Muscle of leg (tissue), 11 donors: ENCODE results near the gene PKHD1. TPM values are rescaled to one million over a fixed set of nuclear protein-coding genes. Genes with fewer than 3 reads are reported as not detected.

Source experiments
- DNase-seq: peaks from one replicate; pipeline ENCODE4 v3.0.0; 2013
- H3K27ac ChIP-seq: one replicate; pipeline ENCODE4 v1.5.1; 2013; ENCODE audit warnings: mild to moderate bottlenecking, low read length, control low read depth
- H3K27me3 ChIP-seq: one replicate; pipeline ENCODE4 v1.6.1; 2013; ENCODE audit warnings: low read length; ENCODE audit not compliant: control insufficient read depth, insufficient read depth
- H3K36me3 ChIP-seq: one replicate; pipeline ENCODE4 v1.6.1; 2013; ENCODE audit warnings: low read length; ENCODE audit not compliant: control insufficient read depth, insufficient read depth
- H3K4me1 ChIP-seq: one replicate; pipeline ENCODE4 v1.6.1; 2013; ENCODE audit warnings: low read length; ENCODE audit not compliant: control insufficient read depth, insufficient read depth
- H3K4me3 ChIP-seq: one replicate; pipeline ENCODE4 v1.5.1; 2013; ENCODE audit warnings: low read length, control low read depth
- H3K9me3 ChIP-seq: replicated peaks from 2 replicates; pipeline ENCODE4 v1.6.1; 2013; ENCODE audit warnings: low read depth, low read length; ENCODE audit not compliant: control insufficient read depth
- WGBS: methylation state at CpG from one replicate; pipeline ENCODE4 v1.1.5; 2013; ENCODE audit warnings: missing lambda C conversion rate; ENCODE audit not compliant: insufficient coverage; 5-methylcytosine and 5-hydroxymethylcytosine counted together
- polyA plus RNA-seq, 8 donors: library from polyadenylated mRNA; unstranded; fragments of 120-200 nt; gene quantifications; one replicate each; pipeline versions ENCODE4 v1.2.1 to v1.2.3, GENCODE V29; 2013; ENCODE audit warnings: inconsistent platforms in 1 of 8, low replicate concordance in 1 of 8; ENCODE audit not compliant: insufficient read length in 8 of 8, insufficient read depth in 1 of 8
- total RNA-seq: library from RNA; stranded (reverse); fragments of 120-200 nt; gene quantifications from one replicate; pipeline ENCODE4 v1.2.4, GENCODE V29; 2013

The PKHD1 gene
- total and polyA plus RNA-seq, 9 donors, result 2.5 to 11.1 (median 3.6) TPM

- no peaks in the 10 kb centered on the region for H3K9me3 ChIP-seq
Measured at GRCh38 chr6:51585264-51585663, 502.1 kb downstream of the PKHD1 start.

GRCh38 chr6:51584163-51584562, 503.2 kb downstream of the PKHD1 start:
- no peak overlapping the region for H3K27ac ChIP-seq
- no peak overlapping the region for H3K4me3 ChIP-seq
- no peaks in the 10 kb centered on the region for H3K9me3 ChIP-seq
- no CpG with 5 or more reads among the region's 3 CpGs for WGBS
- DNase-seq, result no peak
- H3K27me3 ChIP-seq, result no peaks in the 10 kb centered on the region
- no peaks in the 10 kb centered on the region for H3K4me1 ChIP-seq
- H3K36me3 ChIP-seq, result no peaks in the 10 kb centered on the region

More at GRCh38 chr6:51585264-51585663, 502.1 kb downstream of the PKHD1 start:
- H3K27ac ChIP-seq, result no peak overlapping the region
- no peaks in the 10 kb centered on the region for H3K36me3 ChIP-seq
- H3K4me3 ChIP-seq, result no peak overlapping the region
- no peaks in the 10 kb centered on the region for H3K4me1 ChIP-seq
- H3K27me3 ChIP-seq, result no peaks in the 10 kb centered on the region
- DNase-seq, result no peak

GRCh38 chr6:51578994-51579393, 508.4 kb downstream of the PKHD1 start:
- Histone ChIP-seq H3K36me3 (no peaks in the 10 kb centered on the region), H3K27ac (no peak overlapping the region), H3K9me3 (no peaks in the 10 kb centered on the region), H3K27me3 (no peaks in the 10 kb centered on the region), H3K4me1 (no peaks in the 10 kb centered on the region), H3K4me3 (no peak overlapping the region)
- DNase-seq, result no peak
- WGBS, result 14% methylated on average over 1 of the region's 5 CpGs

GRCh38 chr6:51578362-51578761, 509.1 kb downstream of the PKHD1 start:
- Histone ChIP-seq H3K4me3 (no peak overlapping the region), H3K4me1 (no peaks in the 10 kb centered on the region), H3K27ac (no peak overlapping the region), H3K36me3 (no peaks in the 10 kb centered on the region), H3K27me3 (no peaks in the 10 kb centered on the region), H3K9me3 (no peaks in the 10 kb centered on the region)
- WGBS, result no CpG with 5 or more reads among the region's 2 CpGs
- no peak for DNase-seq

- no peak overlapping the region for H3K4me3 ChIP-seq
- H3K27me3 ChIP-seq, result no peaks in the 10 kb centered on the region
- no peak overlapping the region for H3K27ac ChIP-seq
- H3K36me3 ChIP-seq, result no peaks in the 10 kb centered on the region
- no CpG with 5 or more reads among the region's 1 CpG for WGBS
- no peaks in the 10 kb centered on the region for H3K4me1 ChIP-seq
- DNase-seq, result no peak
- H3K9me3 ChIP-seq, result no peaks in the 10 kb centered on the region
Measured at GRCh38 chr6:51574040-51574439, 513.4 kb downstream of the PKHD1 start.

- H3K4me3 ChIP-seq, result no peak overlapping the region
- peak; percentile 32 for DNase-seq
- H3K36me3 ChIP-seq, result no peaks in the 10 kb centered on the region
- H3K9me3 ChIP-seq, result no peaks in the 10 kb centered on the region
- no CpG with 5 or more reads among the region's 1 CpG for WGBS
- no peak overlapping the region for H3K27ac ChIP-seq
- H3K27me3 ChIP-seq, result no peaks in the 10 kb centered on the region
- H3K4me1 ChIP-seq, result no peaks in the 10 kb centered on the region
Measured at GRCh38 chr6:51571168-51571567, 516.2 kb downstream of the PKHD1 start.

- Histone ChIP-seq H3K4me1 (no peaks in the 10 kb centered on the region), H3K27ac (no peak overlapping the region), H3K27me3 (no peaks in the 10 kb centered on the region), H3K9me3 (no peaks in the 10 kb centered on the region), H3K4me3 (no peak overlapping the region), H3K36me3 (no peaks in the 10 kb centered on the region)
- no peak for DNase-seq
- 86% methylated on average over 1 of the region's 5 CpGs for WGBS
Measured at GRCh38 chr6:51570168-51570921, 517.1 kb downstream of the PKHD1 start.

- no peaks in the 10 kb centered on the region for H3K36me3 ChIP-seq
- DNase-seq, result no peak
- H3K9me3 ChIP-seq, result no peaks in the 10 kb centered on the region
- H3K4me1 ChIP-seq, result no peaks in the 10 kb centered on the region
- H3K27me3 ChIP-seq, result no peaks in the 10 kb centered on the region
- no peak overlapping the region for H3K4me3 ChIP-seq
- 92% methylated on average over 1 of the region's 1 CpG for WGBS
- H3K27ac ChIP-seq, result no peak overlapping the region
Measured at GRCh38 chr6:51569594-51569993, 517.8 kb downstream of the PKHD1 start.

- Histone ChIP-seq H3K9me3 (no peaks in the 10 kb centered on the region), H3K4me1 (no peaks in the 10 kb centered on the region), H3K4me3 (no peak overlapping the region), H3K27me3 (no peaks in the 10 kb centered on the region), H3K36me3 (no peaks in the 10 kb centered on the region), H3K27ac (no peak overlapping the region)
- no peak for DNase-seq
- 68% methylated on average over 2 of the region's 2 CpGs for WGBS
Measured at GRCh38 chr6:51568771-51569170, 518.6 kb downstream of the PKHD1 start.

GRCh38 chr6:51565472-51565871, 521.9 kb downstream of the PKHD1 start:
- Histone ChIP-seq H3K9me3 (no peaks in the 10 kb centered on the region), H3K36me3 (no peaks in the 10 kb centered on the region), H3K27ac (no peak overlapping the region), H3K4me3 (no peak overlapping the region), H3K4me1 (no peaks in the 10 kb centered on the region), H3K27me3 (no peaks in the 10 kb centered on the region)
- no peak for DNase-seq
